ENCODE results near the gene TMEM225B.

TMEM225B gene

GRCh38 chr7:99623091-99623693 lies 25.1 kb downstream of the TMEM225B start:
- Histone ChIP-seq H3K9ac (ENCODE audit: low read depth in 1 of 2, low read length in 2 of 2) (no peak overlapping the region), H3K27me3 (ENCODE audit: control insufficient read depth in 1 of 2, insufficient read depth in 2 of 2, low read length in 2 of 2) (no peaks in the 10 kb centered on the region), H3K9me3 (ENCODE audit: control insufficient read depth in 1 of 2, low read length in 2 of 2) (no peaks in the 10 kb centered on the region), H3K36me3 (ENCODE audit: control insufficient read depth in 1 of 2, insufficient read depth in 2 of 2, low read length in 2 of 2) (peaks cover 70 to 96% of the 10 kb centered on the region in 2 donors), H3K27ac (ENCODE audit: low read depth, low read length) (no peak overlapping the region), H3K4me3 (ENCODE audit: low read depth in 1 of 2, low read length in 2 of 2) (no peak overlapping the region), H3K4me1 (ENCODE audit: control insufficient read depth in 1 of 2, insufficient read depth in 2 of 2, low read length in 2 of 2) (peaks cover 6 to 8% of the 10 kb centered on the region in 2 donors)

- Histone ChIP-seq H3K27ac (ENCODE audit: low read depth, low read length) (no peak overlapping the region), H3K4me1 (ENCODE audit: control insufficient read depth in 1 of 2, insufficient read depth in 2 of 2, low read length in 2 of 2) (peaks cover 6 to 8% of the 10 kb centered on the region in 2 donors), H3K9ac (ENCODE audit: low read depth in 1 of 2, low read length in 2 of 2) (no peak overlapping the region), H3K27me3 (ENCODE audit: control insufficient read depth in 1 of 2, insufficient read depth in 2 of 2, low read length in 2 of 2) (no peaks in the 10 kb centered on the region), H3K4me3 (ENCODE audit: low read depth in 1 of 2, low read length in 2 of 2) (peak overlapping the region in 1 of 2 donors; percentile 12), H3K36me3 (ENCODE audit: control insufficient read depth in 1 of 2, insufficient read depth in 2 of 2, low read length in 2 of 2) (peaks cover 75 to 97% of the 10 kb centered on the region in 2 donors), H3K9me3 (ENCODE audit: control insufficient read depth in 1 of 2, low read length in 2 of 2) (no peaks in the 10 kb centered on the region)
Observed at GRCh38 chr7:99623702-99624447, 25.8 kb downstream of the TMEM225B start.

GRCh38 chr7:99624484-99624883 lies 26.4 kb downstream of the TMEM225B start:
- Histone ChIP-seq H3K9me3 (ENCODE audit: control insufficient read depth in 1 of 2, low read length in 2 of 2) (no peaks in the 10 kb centered on the region), H3K4me1 (ENCODE audit: control insufficient read depth in 1 of 2, insufficient read depth in 2 of 2, low read length in 2 of 2) (peaks cover 6 to 8% of the 10 kb centered on the region in 2 donors), H3K36me3 (ENCODE audit: control insufficient read depth in 1 of 2, insufficient read depth in 2 of 2, low read length in 2 of 2) (peaks cover 68 to 97% of the 10 kb centered on the region in 2 donors), H3K27ac (ENCODE audit: low read depth, low read length) (no peak overlapping the region), H3K27me3 (ENCODE audit: control insufficient read depth in 1 of 2, insufficient read depth in 2 of 2, low read length in 2 of 2) (no peaks in the 10 kb centered on the region), H3K9ac (ENCODE audit: low read depth in 1 of 2, low read length in 2 of 2) (no peak overlapping the region), H3K4me3 (ENCODE audit: low read depth in 1 of 2, low read length in 2 of 2) (no peak overlapping the region)

GRCh38 chr7:99625321-99625720 lies 27.3 kb downstream of the TMEM225B start:
- Histone ChIP-seq H3K9me3 (ENCODE audit: control insufficient read depth in 1 of 2, low read length in 2 of 2) (no peaks in the 10 kb centered on the region), H3K27me3 (ENCODE audit: control insufficient read depth in 1 of 2, insufficient read depth in 2 of 2, low read length in 2 of 2) (no peaks in the 10 kb centered on the region), H3K27ac (ENCODE audit: low read depth, low read length) (no peak overlapping the region), H3K4me1 (ENCODE audit: control insufficient read depth in 1 of 2, insufficient read depth in 2 of 2, low read length in 2 of 2) (peaks cover 6 to 8% of the 10 kb centered on the region in 2 donors), H3K36me3 (ENCODE audit: control insufficient read depth in 1 of 2, insufficient read depth in 2 of 2, low read length in 2 of 2) (peaks cover 64 to 97% of the 10 kb centered on the region in 2 donors), H3K9ac (ENCODE audit: low read depth in 1 of 2, low read length in 2 of 2) (no peak overlapping the region), H3K4me3 (ENCODE audit: low read depth in 1 of 2, low read length in 2 of 2) (no peak overlapping the region)

- Histone ChIP-seq H3K4me1 (ENCODE audit: control insufficient read depth in 1 of 2, insufficient read depth in 2 of 2, low read length in 2 of 2) (peaks cover 6 to 8% of the 10 kb centered on the region in 2 donors), H3K9me3 (ENCODE audit: control insufficient read depth in 1 of 2, low read length in 2 of 2) (no peaks in the 10 kb centered on the region), H3K27me3 (ENCODE audit: control insufficient read depth in 1 of 2, insufficient read depth in 2 of 2, low read length in 2 of 2) (no peaks in the 10 kb centered on the region), H3K27ac (ENCODE audit: low read depth, low read length) (no peak overlapping the region), H3K36me3 (ENCODE audit: control insufficient read depth in 1 of 2, insufficient read depth in 2 of 2, low read length in 2 of 2) (peaks cover 64 to 96% of the 10 kb centered on the region in 2 donors), H3K9ac (ENCODE audit: low read depth in 1 of 2, low read length in 2 of 2) (no peak overlapping the region), H3K4me3 (ENCODE audit: low read depth in 1 of 2, low read length in 2 of 2) (no peak overlapping the region)
Observed at GRCh38 chr7:99625961-99626360, 27.9 kb downstream of the TMEM225B start.

- Histone ChIP-seq H3K9ac (ENCODE audit: low read depth in 1 of 2, low read length in 2 of 2) (no peak overlapping the region), H3K9me3 (ENCODE audit: control insufficient read depth in 1 of 2, low read length in 2 of 2) (no peaks in the 10 kb centered on the region), H3K36me3 (ENCODE audit: control insufficient read depth in 1 of 2, insufficient read depth in 2 of 2, low read length in 2 of 2) (peaks cover 60 to 96% of the 10 kb centered on the region in 2 donors), H3K4me3 (ENCODE audit: low read depth in 1 of 2, low read length in 2 of 2) (no peak overlapping the region), H3K4me1 (ENCODE audit: control insufficient read depth in 1 of 2, insufficient read depth in 2 of 2, low read length in 2 of 2) (peaks cover 6 to 8% of the 10 kb centered on the region in 2 donors), H3K27ac (ENCODE audit: low read depth, low read length) (no peak overlapping the region), H3K27me3 (ENCODE audit: control insufficient read depth in 1 of 2, insufficient read depth in 2 of 2, low read length in 2 of 2) (no peaks in the 10 kb centered on the region)
Observed at GRCh38 chr7:99626661-99627060, 28.6 kb downstream of the TMEM225B start.

GRCh38 chr7:99627513-99627912 lies 29.4 kb downstream of the TMEM225B start:
- Histone ChIP-seq H3K36me3 (ENCODE audit: control insufficient read depth in 1 of 2, insufficient read depth in 2 of 2, low read length in 2 of 2) (peaks cover 55 to 94% of the 10 kb centered on the region in 2 donors), H3K9me3 (ENCODE audit: control insufficient read depth in 1 of 2, low read length in 2 of 2) (no peaks in the 10 kb centered on the region), H3K9ac (ENCODE audit: low read depth in 1 of 2, low read length in 2 of 2) (no peak overlapping the region), H3K4me1 (ENCODE audit: control insufficient read depth in 1 of 2, insufficient read depth in 2 of 2, low read length in 2 of 2) (peaks cover 6 to 8% of the 10 kb centered on the region in 2 donors), H3K27ac (ENCODE audit: low read depth, low read length) (no peak overlapping the region), H3K4me3 (ENCODE audit: low read depth in 1 of 2, low read length in 2 of 2) (no peak overlapping the region), H3K27me3 (ENCODE audit: control insufficient read depth in 1 of 2, insufficient read depth in 2 of 2, low read length in 2 of 2) (no peaks in the 10 kb centered on the region)

GRCh38 chr7:99628471-99629465 lies 30.7 kb downstream of the TMEM225B start:
- no peak overlapping the region for H3K27ac ChIP-seq (ENCODE audit: low read depth, low read length)
- no peaks in the 10 kb centered on the region for H3K27me3 ChIP-seq (ENCODE audit: control insufficient read depth in 1 of 2, insufficient read depth in 2 of 2, low read length in 2 of 2)
- no peak overlapping the region for H3K4me3 ChIP-seq (ENCODE audit: low read depth in 1 of 2, low read length in 2 of 2)
- H3K9me3 ChIP-seq (ENCODE audit: control insufficient read depth in 1 of 2, low read length in 2 of 2), result no peaks in the 10 kb centered on the region
- H3K4me1 ChIP-seq (ENCODE audit: control insufficient read depth in 1 of 2, insufficient read depth in 2 of 2, low read length in 2 of 2), result peaks cover 0 to under 1% of the 10 kb centered on the region in 2 donors
- H3K36me3 ChIP-seq (ENCODE audit: control insufficient read depth in 1 of 2, insufficient read depth in 2 of 2, low read length in 2 of 2), result peaks cover 47 to 89% of the 10 kb centered on the region in 2 donors
- no peak overlapping the region for H3K9ac ChIP-seq (ENCODE audit: low read depth in 1 of 2, low read length in 2 of 2)

GRCh38 chr7:99629643-99630042 lies 31.6 kb downstream of the TMEM225B start:
- H3K4me1 ChIP-seq (ENCODE audit: control insufficient read depth in 1 of 2, insufficient read depth in 2 of 2, low read length in 2 of 2), result no peaks in the 10 kb centered on the region
- H3K4me3 ChIP-seq (ENCODE audit: low read depth in 1 of 2, low read length in 2 of 2), result no peak overlapping the region
- H3K9ac ChIP-seq (ENCODE audit: low read depth in 1 of 2, low read length in 2 of 2), result no peak overlapping the region
- peaks cover 38 to 82% of the 10 kb centered on the region in 2 donors for H3K36me3 ChIP-seq (ENCODE audit: control insufficient read depth in 1 of 2, insufficient read depth in 2 of 2, low read length in 2 of 2)
- H3K27ac ChIP-seq (ENCODE audit: low read depth, low read length), result no peak overlapping the region
- H3K27me3 ChIP-seq (ENCODE audit: control insufficient read depth in 1 of 2, insufficient read depth in 2 of 2, low read length in 2 of 2), result no peaks in the 10 kb centered on the region
- H3K9me3 ChIP-seq (ENCODE audit: control insufficient read depth in 1 of 2, low read length in 2 of 2), result no peaks in the 10 kb centered on the region
